GM13976 (cell line): ENCODE data around the gene FBXO42.
"Not testable (repeated sequence)": the region's sequence is repeated elsewhere in the genome, so short reads cannot be mapped to it uniquely, and the experiment has no call there.

Experiments
- DNase-seq: peaks from one replicate; pipeline ENCODE4 v3.0.0; 2012; ENCODE audit warnings: low spot score
- CTCF ChIP-seq: IDR thresholded peaks from 2 replicates; pipeline ENCODE4 v1.5.1; 2012; ENCODE audit warnings: borderline replicate concordance, mild to moderate bottlenecking; ENCODE audit not compliant: insufficient read depth; ENCODE audit errors: extremely low read depth, missing control alignments, control extremely low read depth
- in situ Hi-C: fragments of 300-500 bp; cut with MboI; formaldehyde crosslinking; loops from one replicate; pipeline ENCODE4 v1.12.0; 2022; ENCODE audit warnings: low sequenced_read_pairs, mixed read lengths, inconsistent platforms; ENCODE audit not compliant: unreplicated experiment

The FBXO42 gene

GRCh38 chr1:16366722-16367257, 14.5 kb upstream of the FBXO42 start, which contains the start of gene SZRD1:
SZRD1 (plus strand) TSS chr1:16367242; CDS start chr1:16367258, 16 bp downstream.
- in situ Hi-C loops: loop anchor here (25.0 kb wide), 1 partner anchor 279 kb away; no protein-coding TSS in a partner anchor
- no peak for TF ChIP-seq CTCF
- DNase-seq: peak; percentile 91

- not testable (repeated sequence) for DNase-seq
- in situ Hi-C loops: loop anchor here (25.0 kb wide), 1 partner anchor 278 kb away; no protein-coding TSS in a partner anchor
These were observed 12.8 kb upstream of the FBXO42 start for GRCh38 chr1:16365146-16365498.

DNA sequence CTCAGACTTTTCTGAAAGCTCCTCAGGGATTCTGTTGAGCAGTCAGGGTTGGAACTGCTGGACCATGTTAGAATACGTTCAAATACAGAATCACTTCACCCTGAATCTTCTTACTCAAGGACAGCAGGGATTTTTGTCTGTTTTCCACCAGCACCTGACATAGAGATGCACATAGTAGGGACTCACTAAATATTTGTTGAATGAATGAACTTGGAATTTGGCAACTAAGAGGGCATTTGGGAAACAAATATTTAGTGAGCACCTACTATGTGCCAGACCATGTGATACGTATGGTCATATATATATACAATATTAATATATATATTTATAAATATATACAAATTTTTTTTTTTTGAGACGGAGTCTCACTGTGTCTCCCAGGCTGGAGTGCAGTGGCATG, 4.6 kb upstream of the FBXO42 start:
- no peak for TF ChIP-seq CTCF
- in situ Hi-C loops: loop anchor here (10.0 to 25.0 kb wide), 2 partner anchors 62 to 270 kb away; no protein-coding TSS in a partner anchor
- DNase-seq: no peak

GRCh38 chr1:16354619-16355018, 2.3 kb upstream of the FBXO42 start:
- DNase-seq: no peak
- in situ Hi-C loops: loop anchor here (10.0 to 25.0 kb wide), 2 partner anchors 60 to 267 kb away; no protein-coding TSS in a partner anchor
- TF ChIP-seq CTCF: no peak

GRCh38 chr1:16352842-16353535, 709 bp upstream of the FBXO42 start:
- TF ChIP-seq CTCF: no peak
- in situ Hi-C loops: loop anchor here (10.0 to 25.0 kb wide), 2 partner anchors 58 to 266 kb away; no protein-coding TSS in a partner anchor
- DNase-seq: no peak

DNA sequence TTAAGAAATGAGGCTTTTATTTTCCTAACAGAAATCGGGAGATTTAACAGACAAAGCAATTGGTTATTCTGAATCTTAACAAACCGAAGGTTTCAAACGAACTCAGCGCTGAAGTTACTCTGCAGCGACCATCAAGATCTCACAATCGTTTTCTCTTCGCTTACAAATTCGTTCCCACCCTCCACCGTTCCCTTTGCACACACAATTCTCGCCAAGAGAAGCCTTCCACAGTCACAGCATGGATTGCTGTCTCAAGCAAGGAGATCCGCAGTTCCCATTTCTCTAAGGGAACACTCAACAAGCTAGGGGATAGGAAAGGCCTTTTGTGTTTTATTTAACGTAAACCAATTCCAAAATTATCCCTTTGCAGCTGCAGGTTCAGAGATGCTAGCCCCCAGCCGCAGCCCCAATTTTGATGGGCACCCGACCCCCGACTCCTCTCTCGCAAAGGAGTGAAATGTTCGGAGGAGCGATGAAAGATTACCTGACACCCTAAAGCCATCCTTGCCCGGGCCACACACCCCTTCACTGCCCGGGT, 755 bp downstream of the FBXO42 start:
- DNase-seq: peak; percentile 30
- in situ Hi-C loops: loop anchor here (10.0 to 25.0 kb wide), 2 partner anchors 57 to 264 kb away; no protein-coding TSS in a partner anchor
- TF ChIP-seq CTCF: no peak
